Heart left ventricle (tissue), 13 donors: ENCODE measurements around the gene MPI.

Experiments
- POLR2A ChIP-seq, 2 donors: fragments of 450-650 bp; IDR thresholded peaks; one replicate each; pipeline ENCODE4 v1.6.1; 2017; ENCODE audit warnings: antibody characterized with exemption in 2 of 2, mild to moderate bottlenecking in 2 of 2, moderate library complexity in 2 of 2
- TF ChIP-seq, protein P1 (sequence below), 12 donors: fragments of 200-600 bp; sonication (generic) in 4 of 12; IDR thresholded peaks; one replicate each; pipeline versions ENCODE4 v1.5.0 to v1.8.0; 2018 to 2022; ENCODE audit warnings: antibody characterized with exemption in 12 of 12, mild to moderate bottlenecking in 5 of 12
- donor health status: ischemic (EF 13 %, LVEDD 7.1; RV severe dilation, severe dysfunction).
- donor health status: DM: no; HTN: yes; CAD: no.
- donor health status: DM: no; HTN: no; CAD: no.
- donor health status: ischemic (EF 25% LVEDD 6.9; RV normal size, moderate dysfunction).
- donor health status: ischemic (EF 25% LVEDD 5.7; RV mildly dilated, moderate dysfunction).
- donor health status: ischemic (EF 35%, LVEDD 5.7; RV mildly dilated, moderate dysfunction).
- donor health status: nonischemic (EF 11% LVEDD 7.7; RV severe dilation, severe dysfunction).
- donor health status: DM: yes; HTN: yes; CAD: no.
- donor health status: PGD.
- donor health status: ischemic (EF 29% LVEDD 5.4; RV normal size, mild dysfunction).
- donor health status: nonischemic (EF 23%, LVEDD 6.1; RV moderate dilation, normal function).

DNA sequence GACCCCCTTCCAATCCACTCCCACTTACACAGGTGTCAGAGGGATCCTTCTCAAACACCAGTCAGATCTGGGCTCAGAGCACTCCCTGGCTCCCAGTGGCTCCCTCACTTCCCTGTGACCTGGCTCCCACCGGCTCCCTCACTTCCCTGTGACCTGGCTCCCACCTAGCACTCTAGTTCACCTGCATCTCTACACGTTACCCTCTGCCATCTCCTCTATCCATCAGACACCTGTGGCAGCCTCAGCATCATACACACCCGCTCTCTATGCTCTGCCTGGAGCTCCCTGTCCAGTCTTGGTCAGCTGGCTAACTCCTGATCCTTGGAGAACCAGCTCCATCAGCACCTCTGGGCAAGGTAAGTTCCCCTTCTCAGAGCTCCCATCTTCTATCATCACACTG lies 61.2 kb downstream of the MPI start:
- TF ChIP-seq, protein P1, sequence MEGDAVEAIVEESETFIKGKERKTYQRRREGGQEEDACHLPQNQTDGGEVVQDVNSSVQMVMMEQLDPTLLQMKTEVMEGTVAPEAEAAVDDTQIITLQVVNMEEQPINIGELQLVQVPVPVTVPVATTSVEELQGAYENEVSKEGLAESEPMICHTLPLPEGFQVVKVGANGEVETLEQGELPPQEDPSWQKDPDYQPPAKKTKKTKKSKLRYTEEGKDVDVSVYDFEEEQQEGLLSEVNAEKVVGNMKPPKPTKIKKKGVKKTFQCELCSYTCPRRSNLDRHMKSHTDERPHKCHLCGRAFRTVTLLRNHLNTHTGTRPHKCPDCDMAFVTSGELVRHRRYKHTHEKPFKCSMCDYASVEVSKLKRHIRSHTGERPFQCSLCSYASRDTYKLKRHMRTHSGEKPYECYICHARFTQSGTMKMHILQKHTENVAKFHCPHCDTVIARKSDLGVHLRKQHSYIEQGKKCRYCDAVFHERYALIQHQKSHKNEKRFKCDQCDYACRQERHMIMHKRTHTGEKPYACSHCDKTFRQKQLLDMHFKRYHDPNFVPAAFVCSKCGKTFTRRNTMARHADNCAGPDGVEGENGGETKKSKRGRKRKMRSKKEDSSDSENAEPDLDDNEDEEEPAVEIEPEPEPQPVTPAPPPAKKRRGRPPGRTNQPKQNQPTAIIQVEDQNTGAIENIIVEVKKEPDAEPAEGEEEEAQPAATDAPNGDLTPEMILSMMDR (IDR thresholded peaks at IDR 0.05): no peak
- no peak for TF ChIP-seq POLR2A (IDR thresholded peaks at IDR 0.05)
